ENCODE data around the gene ECD. TPM values are rescaled to one million over a fixed set of nuclear protein-coding genes. Genes with fewer than 3 reads are reported as not detected.

The ECD gene
- total and polyA plus RNA-seq, 4 donors: 28.9 to 30.9 (median 30.7) TPM

DNA sequence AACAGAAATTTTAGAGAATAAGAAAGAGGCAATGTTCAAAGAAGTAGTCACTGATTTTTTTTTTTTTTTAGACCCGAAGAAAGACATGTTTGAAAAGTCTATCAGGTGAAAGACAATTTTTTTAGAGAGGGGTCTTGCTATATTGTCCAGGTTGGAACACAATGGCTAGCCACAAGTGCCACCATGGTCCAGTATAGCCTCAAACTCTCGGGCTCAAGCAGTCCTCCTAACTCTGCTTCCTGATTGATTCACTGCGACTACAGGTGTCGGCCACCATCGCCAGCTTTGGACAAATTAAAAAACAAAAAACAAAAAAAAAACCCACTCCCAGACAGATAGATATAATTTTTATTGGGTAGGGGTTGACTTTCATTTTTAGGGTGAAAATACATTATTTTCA, 22.4 kb upstream of the ECD start:
- Histone ChIP-seq H3K27me3 (ENCODE audit: control insufficient read depth, insufficient read depth, low read length) (no peaks in the 10 kb centered on the region), H3K36me3 (ENCODE audit: control insufficient read depth, insufficient read depth, low read length) (peaks cover 11% of the 10 kb centered on the region), H3K4me3 (ENCODE audit: low read depth, low read length) (no peak overlapping the region), H3K27ac (ENCODE audit: low read depth, low read length) (no peak overlapping the region), H3K4me1 (ENCODE audit: control insufficient read depth, insufficient read depth, low read length) (no peaks in the 10 kb centered on the region), H3K9me3 (ENCODE audit: control insufficient read depth, insufficient read depth, low read length) (no peaks in the 10 kb centered on the region)
- no peak for DNase-seq (ENCODE audit: low read depth in 4 of 6, low spot score in 6 of 6)
- WGBS (ENCODE audit: insufficient coverage): 100% methylated on average over 1 of the region's 5 CpGs

- no CpG with 5 or more reads among the region's 1 CpG for WGBS (ENCODE audit: insufficient coverage)
- DNase-seq (ENCODE audit: low read depth in 4 of 6, low spot score in 6 of 6): no peak
- Histone ChIP-seq H3K9me3 (ENCODE audit: control insufficient read depth, insufficient read depth, low read length) (no peaks in the 10 kb centered on the region), H3K27ac (ENCODE audit: low read depth, low read length) (no peak overlapping the region), H3K36me3 (ENCODE audit: control insufficient read depth, insufficient read depth, low read length) (peaks cover 9% of the 10 kb centered on the region), H3K27me3 (ENCODE audit: control insufficient read depth, insufficient read depth, low read length) (no peaks in the 10 kb centered on the region), H3K4me1 (ENCODE audit: control insufficient read depth, insufficient read depth, low read length) (no peaks in the 10 kb centered on the region), H3K4me3 (ENCODE audit: low read depth, low read length) (no peak overlapping the region)
These were observed 18.5 kb upstream of the ECD start for GRCh38 chr10:73186266-73186665.

DNA sequence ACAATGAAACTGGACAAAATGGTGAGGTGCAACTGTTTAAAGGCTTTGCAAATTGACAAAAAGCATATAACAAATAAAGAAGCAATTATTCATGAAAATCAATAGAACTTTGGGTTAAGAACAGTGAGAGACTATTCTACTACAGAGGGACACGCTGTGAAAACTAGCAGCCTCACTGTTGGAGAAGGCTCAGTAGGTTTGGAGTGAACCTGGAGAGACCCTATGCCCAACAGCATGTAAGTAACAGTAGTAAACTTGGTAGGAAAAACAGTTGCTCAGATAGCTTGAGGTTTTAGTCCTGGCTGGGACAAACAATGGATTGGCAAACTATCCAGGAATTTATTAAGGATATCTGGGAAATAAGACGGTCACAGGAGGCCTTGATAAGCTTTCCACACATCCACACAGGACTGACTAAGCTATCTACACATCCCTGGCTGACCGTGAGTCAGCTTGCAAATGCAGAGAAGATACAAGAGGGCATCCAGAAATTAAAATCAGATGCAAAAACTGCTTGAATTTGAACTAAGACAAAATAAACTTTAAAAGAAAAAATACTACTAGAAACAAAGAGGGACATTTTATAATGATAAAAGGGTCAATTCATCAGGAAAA, 16.0 kb upstream of the ECD start:
- peaks cover 16% of the 10 kb centered on the region for H3K36me3 ChIP-seq (ENCODE audit: control insufficient read depth, insufficient read depth, low read length)
- DNase-seq (ENCODE audit: low read depth in 4 of 6, low spot score in 6 of 6): no peak
- no peak overlapping the region for H3K4me3 ChIP-seq (ENCODE audit: low read depth, low read length)
- H3K27ac ChIP-seq (ENCODE audit: low read depth, low read length): no peak overlapping the region
- H3K4me1 ChIP-seq (ENCODE audit: control insufficient read depth, insufficient read depth, low read length): no peaks in the 10 kb centered on the region
- WGBS (ENCODE audit: insufficient coverage): 100% methylated on average over 1 of the region's 3 CpGs
- no peaks in the 10 kb centered on the region for H3K27me3 ChIP-seq (ENCODE audit: control insufficient read depth, insufficient read depth, low read length)
- no peaks in the 10 kb centered on the region for H3K9me3 ChIP-seq (ENCODE audit: control insufficient read depth, insufficient read depth, low read length)

DNA sequence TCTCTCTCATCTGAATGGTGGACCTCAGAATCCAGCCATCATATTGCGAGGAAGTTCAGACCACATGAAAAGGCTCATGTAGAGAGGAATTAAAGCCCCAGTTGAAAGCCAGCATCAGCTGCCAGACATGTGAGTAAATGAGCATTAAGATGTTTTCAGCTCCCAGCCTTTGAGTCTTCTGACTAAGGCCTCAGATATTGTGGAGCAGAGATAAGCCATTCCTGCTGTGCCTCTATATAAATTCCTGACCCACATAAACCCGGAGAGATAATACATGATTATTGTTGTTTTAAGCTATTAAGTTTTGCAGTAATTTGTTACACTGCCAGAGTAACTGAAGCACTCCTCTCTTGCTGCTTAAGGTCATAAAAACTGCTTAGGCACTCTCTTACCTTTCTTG, 14.8 kb upstream of the ECD start:
- H3K27ac ChIP-seq (ENCODE audit: low read depth, low read length): no peak overlapping the region
- no peak for DNase-seq (ENCODE audit: low read depth in 4 of 6, low spot score in 6 of 6)
- H3K9me3 ChIP-seq (ENCODE audit: control insufficient read depth, insufficient read depth, low read length): no peaks in the 10 kb centered on the region
- no CpG with 5 or more reads among the region's 2 CpGs for WGBS (ENCODE audit: insufficient coverage)
- H3K36me3 ChIP-seq (ENCODE audit: control insufficient read depth, insufficient read depth, low read length): peaks cover 19% of the 10 kb centered on the region
- no peaks in the 10 kb centered on the region for H3K27me3 ChIP-seq (ENCODE audit: control insufficient read depth, insufficient read depth, low read length)
- no peak overlapping the region for H3K4me3 ChIP-seq (ENCODE audit: low read depth, low read length)
- H3K4me1 ChIP-seq (ENCODE audit: control insufficient read depth, insufficient read depth, low read length): no peaks in the 10 kb centered on the region

DNA sequence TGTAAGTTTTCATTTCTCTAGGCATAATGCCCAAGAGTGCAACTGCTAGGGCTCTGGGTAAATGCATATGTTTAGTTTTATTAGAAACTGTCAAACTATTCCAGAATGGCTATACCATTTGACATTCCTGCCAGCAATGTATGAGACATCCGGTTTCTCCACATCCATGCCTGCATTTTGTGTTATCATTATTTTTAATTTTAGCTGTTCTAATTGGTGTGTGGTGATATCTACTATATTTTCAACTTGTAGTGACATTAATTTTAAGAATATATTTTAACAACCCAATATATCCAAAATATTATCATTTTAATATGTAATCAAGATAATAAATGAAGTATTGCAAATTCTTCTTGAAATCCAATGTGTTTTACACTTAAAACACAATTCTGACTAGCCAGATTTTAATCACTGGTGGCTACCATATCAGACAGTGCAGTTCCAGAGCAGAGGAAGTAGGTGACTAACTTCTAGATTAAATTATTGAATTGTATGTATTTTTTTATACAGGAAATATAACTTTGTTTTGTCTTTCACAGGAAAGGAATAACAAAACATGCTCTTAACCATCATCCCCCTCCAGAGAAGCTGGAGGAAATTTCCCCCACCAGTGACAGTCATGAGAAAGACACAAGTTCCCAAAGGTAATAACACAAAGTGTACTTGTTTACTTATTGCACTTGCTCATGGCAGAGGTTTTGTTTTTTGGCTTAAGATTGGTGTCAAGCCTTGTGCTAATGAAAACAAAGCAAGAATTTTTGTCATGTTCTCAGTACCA, 6.5 kb upstream of the ECD start:
- Histone ChIP-seq H3K27ac (ENCODE audit: low read depth, low read length) (no peak overlapping the region), H3K4me1 (ENCODE audit: control insufficient read depth, insufficient read depth, low read length) (peaks cover 2% of the 10 kb centered on the region), H3K4me3 (ENCODE audit: low read depth, low read length) (no peak overlapping the region), H3K36me3 (ENCODE audit: control insufficient read depth, insufficient read depth, low read length) (peaks cover 26% of the 10 kb centered on the region), H3K27me3 (ENCODE audit: control insufficient read depth, insufficient read depth, low read length) (no peaks in the 10 kb centered on the region), H3K9me3 (ENCODE audit: control insufficient read depth, insufficient read depth, low read length) (no peaks in the 10 kb centered on the region)
- DNase-seq (ENCODE audit: low read depth in 4 of 6, low spot score in 6 of 6): no peak
- no CpG with 5 or more reads among the region's 1 CpG for WGBS (ENCODE audit: insufficient coverage)

- no peaks in the 10 kb centered on the region for H3K27me3 ChIP-seq (ENCODE audit: control insufficient read depth, insufficient read depth, low read length)
- no peak overlapping the region for H3K27ac ChIP-seq (ENCODE audit: low read depth, low read length)
These were observed 5.1 kb upstream of the ECD start for GRCh38 chr10:73172867-73173266.

DNA sequence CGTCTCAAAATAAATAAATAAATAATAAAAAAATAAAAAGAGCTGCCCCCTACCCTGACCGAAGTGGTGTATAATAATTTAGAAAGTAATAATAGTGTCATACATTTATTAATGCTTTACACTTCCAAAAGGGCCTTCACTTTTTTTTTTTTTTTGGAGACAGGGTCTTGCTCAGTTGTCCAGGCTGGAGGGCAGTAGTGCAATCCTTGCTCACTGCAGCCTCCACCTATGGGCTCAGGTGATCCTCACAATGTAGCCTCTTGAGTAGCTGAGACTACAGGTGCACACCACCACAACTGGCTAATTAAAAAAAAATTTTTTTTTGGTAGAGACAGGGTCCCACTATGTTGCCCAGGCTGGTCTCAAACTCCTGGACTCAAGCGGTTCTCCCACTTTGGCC, 1.5 kb upstream of the ECD start:
- Histone ChIP-seq H3K27ac (ENCODE audit: low read depth, low read length) (no peak overlapping the region), H3K4me3 (ENCODE audit: low read depth, low read length) (no peak overlapping the region), H3K27me3 (ENCODE audit: control insufficient read depth, insufficient read depth, low read length) (no peaks in the 10 kb centered on the region), H3K9me3 (ENCODE audit: control insufficient read depth, insufficient read depth, low read length) (no peaks in the 10 kb centered on the region), H3K36me3 (ENCODE audit: control insufficient read depth, insufficient read depth, low read length) (no peaks in the 10 kb centered on the region), H3K4me1 (ENCODE audit: control insufficient read depth, insufficient read depth, low read length) (peaks cover 8% of the 10 kb centered on the region)
- no CpG with 5 or more reads among the region's 3 CpGs for WGBS (ENCODE audit: insufficient coverage)
- no peak for DNase-seq (ENCODE audit: low read depth in 4 of 6, low spot score in 6 of 6)

More at GRCh38 chr10:73172867-73173266, 5.1 kb upstream of the ECD start:
- DNase-seq (ENCODE audit: low read depth in 4 of 6, low spot score in 6 of 6): no peak
- Histone ChIP-seq H3K36me3 (ENCODE audit: control insufficient read depth, insufficient read depth, low read length) (peaks cover 18% of the 10 kb centered on the region), H3K4me3 (ENCODE audit: low read depth, low read length) (no peak overlapping the region), H3K9me3 (ENCODE audit: control insufficient read depth, insufficient read depth, low read length) (no peaks in the 10 kb centered on the region), H3K4me1 (ENCODE audit: control insufficient read depth, insufficient read depth, low read length) (peaks cover 8% of the 10 kb centered on the region)

DNA sequence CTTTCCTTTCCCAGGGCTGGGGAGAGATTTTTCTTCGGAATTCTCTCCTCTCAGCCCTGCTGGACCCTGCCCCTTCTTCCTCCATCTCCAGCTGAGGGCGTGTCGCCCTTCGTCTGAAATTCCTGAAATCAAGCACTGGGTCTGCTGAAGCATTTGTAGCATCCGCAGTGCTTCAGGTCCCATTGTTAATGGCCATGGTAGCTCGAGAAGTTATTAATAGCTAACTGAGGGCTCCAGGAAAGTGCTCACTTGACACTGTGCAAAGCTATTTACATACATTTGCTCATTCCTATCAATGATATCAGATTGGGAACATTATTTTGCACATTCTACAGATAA, 626 bp upstream of the ECD start:
- peak overlapping the region; percentile 99 for H3K4me3 ChIP-seq (ENCODE audit: low read depth, low read length)
- peaks cover 8% of the 10 kb centered on the region for H3K4me1 ChIP-seq (ENCODE audit: control insufficient read depth, insufficient read depth, low read length)
- peak in 3 of 6 donors; percentile 17 to 32 (median 27) for DNase-seq (ENCODE audit: low read depth in 4 of 6, low spot score in 6 of 6)
- H3K9me3 ChIP-seq (ENCODE audit: control insufficient read depth, insufficient read depth, low read length): no peaks in the 10 kb centered on the region
- H3K27ac ChIP-seq (ENCODE audit: low read depth, low read length): peak overlapping the region; percentile 97
- H3K27me3 ChIP-seq (ENCODE audit: control insufficient read depth, insufficient read depth, low read length): no peaks in the 10 kb centered on the region
- no peaks in the 10 kb centered on the region for H3K36me3 ChIP-seq (ENCODE audit: control insufficient read depth, insufficient read depth, low read length)
- WGBS (ENCODE audit: insufficient coverage): 0% methylated on average over 4 of the region's 6 CpGs

- H3K4me3 ChIP-seq (ENCODE audit: low read depth, low read length): peak overlapping the region; percentile 99
- no peaks in the 10 kb centered on the region for H3K27me3 ChIP-seq (ENCODE audit: control insufficient read depth, insufficient read depth, low read length)
- H3K27ac ChIP-seq (ENCODE audit: low read depth, low read length): peak overlapping the region; percentile 97
- WGBS (ENCODE audit: insufficient coverage): 9% methylated on average over 4 of the region's 5 CpGs
- no peak for DNase-seq (ENCODE audit: low read depth in 4 of 6, low spot score in 6 of 6)
- no peaks in the 10 kb centered on the region for H3K36me3 ChIP-seq (ENCODE audit: control insufficient read depth, insufficient read depth, low read length)
- no peaks in the 10 kb centered on the region for H3K9me3 ChIP-seq (ENCODE audit: control insufficient read depth, insufficient read depth, low read length)
- peaks cover 8% of the 10 kb centered on the region for H3K4me1 ChIP-seq (ENCODE audit: control insufficient read depth, insufficient read depth, low read length)
These were observed 388 bp downstream of the ECD start for GRCh38 chr10:73167458-73167782.

DNA sequence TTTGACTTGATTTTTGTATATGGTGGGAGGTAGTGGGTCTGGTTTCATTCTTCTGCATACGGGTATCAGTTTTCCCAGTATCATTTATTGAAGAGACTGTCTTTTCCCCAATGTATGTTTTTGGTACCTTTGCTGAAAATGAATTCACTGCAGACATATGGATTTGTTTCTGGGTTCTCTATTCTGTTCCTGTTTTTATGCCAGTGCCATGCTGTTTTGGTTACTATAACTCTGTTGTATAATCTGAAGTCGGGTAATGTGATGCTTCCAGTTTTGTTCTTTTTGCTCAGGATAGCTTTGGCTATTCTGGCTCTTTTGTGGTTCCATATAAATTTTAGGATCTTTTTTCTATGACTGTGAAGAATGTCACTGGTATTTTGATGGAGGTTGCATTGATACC, 836 bp downstream of the ECD start:
- H3K27me3 ChIP-seq (ENCODE audit: control insufficient read depth, insufficient read depth, low read length): no peaks in the 10 kb centered on the region
- 67% methylated on average over 1 of the region's 2 CpGs for WGBS (ENCODE audit: insufficient coverage)
- peaks cover 8% of the 10 kb centered on the region for H3K4me1 ChIP-seq (ENCODE audit: control insufficient read depth, insufficient read depth, low read length)
- H3K4me3 ChIP-seq (ENCODE audit: low read depth, low read length): peak overlapping the region; percentile 99
- no peaks in the 10 kb centered on the region for H3K9me3 ChIP-seq (ENCODE audit: control insufficient read depth, insufficient read depth, low read length)
- no peak overlapping the region for H3K27ac ChIP-seq (ENCODE audit: low read depth, low read length)
- DNase-seq (ENCODE audit: low read depth in 4 of 6, low spot score in 6 of 6): no peak
- H3K36me3 ChIP-seq (ENCODE audit: control insufficient read depth, insufficient read depth, low read length): no peaks in the 10 kb centered on the region

All from spinal cord (tissue), 10 donors.